OCI-LY7 (cell line): ENCODE data around the gene SLC34A2. TPM values are rescaled to one million over a fixed set of nuclear protein-coding genes. Genes with fewer than 3 reads are reported as not detected.

Experiments
- BruUV-seq: library from RNA; stranded (reverse); fragments of 400-500 nt; replicated peaks from 2 replicates; lab custom pipeline; 2021; lab: Mats Ljungman, UMichigan
- CTCF ChIA-PET: fragments of 300-600 bp; sonication (Branson Sonifier 250); formaldehyde crosslinking; loops from one replicate; lab custom pipeline; 2022; ENCODE audit warnings: antibody characterized with exemption; ENCODE audit not compliant: unreplicated experiment; lab: Charles Lee
- POLR2A ChIA-PET: fragments of 300-600 bp; sonication (Branson Sonifier 250); formaldehyde crosslinking; loops from one replicate; lab custom pipeline; 2022; ENCODE audit warnings: antibody characterized with exemption; lab: Charles Lee
- DNase-seq: peaks from one replicate; pipeline ENCODE4 v3.0.0-alpha.2; 2015; ENCODE audit warnings: low spot score
- H2AFZ ChIP-seq: fragments of 200-600 bp; sonication (generic), shearing (Covaris generic); 2 replicates; pipeline ENCODE4 v1.6.1; 2014; ENCODE audit warnings: mild to moderate bottlenecking, antibody characterized with exemption, low read length, moderate library complexity
- H3K27ac ChIP-seq: fragments of 200-600 bp; sonication (generic); 2 replicates; pipeline ENCODE4 v1.5.1; 2014; ENCODE audit warnings: mixed run types, low read depth, mild to moderate bottlenecking, moderate library complexity, low read length, inconsistent platforms; ENCODE audit not compliant: poor library complexity, severe bottlenecking
- H3K36me3 ChIP-seq: fragments of 200-600 bp; sonication (generic); 2 replicates; pipeline ENCODE4 v1.6.1; 2014; ENCODE audit warnings: mild to moderate bottlenecking, antibody characterized with exemption, low read length, moderate library complexity, mixed read lengths; ENCODE audit not compliant: insufficient read depth
- H3K4me1 ChIP-seq: fragments of 200-600 bp; sonication (generic); 2 replicates; pipeline ENCODE4 v1.5.1; 2014; ENCODE audit warnings: mild to moderate bottlenecking, low read length; ENCODE audit not compliant: insufficient read depth, poor library complexity, severe bottlenecking
- H3K4me2 ChIP-seq: fragments of 200-600 bp; sonication (generic); 2 replicates; pipeline ENCODE4 v1.6.1; 2014; ENCODE audit warnings: mild to moderate bottlenecking, low read length
- H3K4me3 ChIP-seq: fragments of 200-600 bp; sonication (generic); 2 replicates; pipeline ENCODE4 v1.5.1; 2014; ENCODE audit warnings: mild to moderate bottlenecking, low read depth, low read length; ENCODE audit not compliant: poor library complexity, severe bottlenecking
- H3K79me2 ChIP-seq: fragments of 200-600 bp; sonication (generic); 2 replicates; pipeline ENCODE4 v1.6.1; 2016; ENCODE audit warnings: low read depth, mild to moderate bottlenecking, low read length, moderate library complexity, mixed read lengths; ENCODE audit not compliant: insufficient read depth
- H3K9me2 ChIP-seq: fragments of 200-600 bp; sonication (generic); 2 replicates; pipeline ENCODE4 v1.6.1; 2016; ENCODE audit warnings: mild to moderate bottlenecking, low read length, mixed read lengths; ENCODE audit not compliant: insufficient read depth
- H3K9me3 ChIP-seq: fragments of 200-600 bp; sonication (generic); 2 replicates; pipeline ENCODE4 v1.6.1; 2014; ENCODE audit warnings: mild to moderate bottlenecking, mixed run types, low read length, mixed read lengths
- H4K20me1 ChIP-seq: fragments of 200-600 bp; sonication (generic); 2 replicates; pipeline ENCODE4 v1.6.1; 2014; ENCODE audit warnings: mild to moderate bottlenecking, antibody characterized with exemption, low read length, moderate library complexity, mixed read lengths; ENCODE audit not compliant: insufficient read depth
- CTCF ChIP-seq: fragments of 200-600 bp; sonication (generic); conservative IDR thresholded peaks from 2 replicates; pipeline ENCODE4 v1.5.1; 2014; ENCODE audit warnings: mild to moderate bottlenecking, antibody characterized with exemption, low read length, moderate library complexity, mixed read lengths
- EZH2phosphoT487 ChIP-seq: fragments of 200-600 bp; sonication (generic); IDR thresholded peaks from 2 replicates; pipeline ENCODE4 v1.6.1; 2018; ENCODE audit warnings: low read depth, borderline replicate concordance, mild to moderate bottlenecking, mixed run types, antibody characterized with exemption, low read length, moderate library complexity, mixed read lengths
- intact Hi-C: fragments of 100-400 bp; cut with micrococcal nuclease; formaldehyde crosslinking; loops from one replicate; pipeline ENCODE4 v1.10.0; 2022; ENCODE audit not compliant: unreplicated experiment
- total RNA-seq, 2 experiments: library from RNA; depleted of rRNA in 1 of 2; stranded (reverse); fragments of >200 nt in 1 of 2; shearing (Covaris generic) in 1 of 2; gene quantifications; 2 replicates each; pipeline ENCODE4 v1.2.3, GENCODE V29; 2014 to 2022

Gene SLC34A2
- total RNA-seq, 2 experiments from 2014 or later = not detected

DNA sequence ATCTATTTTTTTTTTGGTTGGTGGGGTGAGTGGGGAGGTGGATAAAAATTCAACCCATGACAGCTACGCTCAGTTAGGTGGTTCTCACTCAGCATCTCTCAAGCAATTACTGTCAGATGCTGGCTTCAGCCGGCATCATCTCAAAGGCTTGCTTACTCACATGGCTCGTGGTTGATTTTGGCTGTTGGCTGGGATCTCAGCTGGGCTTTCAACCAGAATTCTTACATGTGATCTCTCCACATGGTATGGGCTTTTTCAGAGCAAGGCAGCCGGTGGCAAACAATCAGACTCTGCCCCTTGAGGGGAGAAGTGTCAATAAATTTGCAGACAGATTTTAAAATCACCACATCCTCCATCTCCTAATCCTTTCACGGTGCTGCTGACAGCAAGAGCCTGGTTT lies 47.2 kb downstream of the SLC34A2 start:
- Histone ChIP-seq H3K4me1 (no peaks in the 10 kb centered on the region), H3K36me3 (no peaks in the 10 kb centered on the region), H3K9me2 (no peaks in the 10 kb centered on the region), H4K20me1 (no peaks in the 10 kb centered on the region), H3K4me3 (no peak overlapping the region), H2AFZ (no peak overlapping the region), H3K9me3 (no peaks in the 10 kb centered on the region), H3K4me2 (no peak overlapping the region), H3K27ac (no peak overlapping the region), H3K79me2 (no peaks in the 10 kb centered on the region)
- no TSS peak for BruUV-seq
- no peak for DNase-seq
- POLR2A ChIA-PET = interaction anchor here (0.8 kb wide), 1 partner anchor 383 kb away, joined by 3 read pairs; no protein-coding TSS in a partner anchor
- intact Hi-C loops = no loop called here
- no peak for TF ChIP-seq EZH2phosphoT487
- no peak for TF ChIP-seq CTCF
- CTCF ChIA-PET = no interaction called here

- Histone ChIP-seq H3K27ac (no peak overlapping the region), H3K79me2 (no peaks in the 10 kb centered on the region), H4K20me1 (no peaks in the 10 kb centered on the region), H2AFZ (no peak overlapping the region), H3K9me3 (no peaks in the 10 kb centered on the region), H3K4me2 (no peak overlapping the region), H3K4me3 (no peak overlapping the region), H3K9me2 (no peaks in the 10 kb centered on the region), H3K4me1 (no peaks in the 10 kb centered on the region), H3K36me3 (no peaks in the 10 kb centered on the region)
- intact Hi-C loops = no loop called here
- POLR2A ChIA-PET = interaction anchor here (0.7 to 1.0 kb wide), 2 partner anchors 9 to 36 kb away, joined by 3 to 5 read pairs; no protein-coding TSS in a partner anchor
- CTCF ChIA-PET = no interaction called here
- TF ChIP-seq CTCF (no peak), EZH2phosphoT487 (no peak)
- no TSS peak for BruUV-seq
- DNase-seq = no peak
These were observed 48.2 kb downstream of the SLC34A2 start for GRCh38 chr4:25703731-25704388.

GRCh38 chr4:25704516-25704915 lies 48.9 kb downstream of the SLC34A2 start:
- POLR2A ChIA-PET = interaction anchor here (1.0 kb wide), 1 partner anchor 8 kb away, joined by 5 read pairs; no protein-coding TSS in a partner anchor
- no peaks in the 10 kb centered on the region for H3K36me3 ChIP-seq
- H3K4me2 ChIP-seq = no peak overlapping the region
- H3K27ac ChIP-seq = no peak overlapping the region
- no peak overlapping the region for H3K4me3 ChIP-seq
- H2AFZ ChIP-seq = no peak overlapping the region
- no peak for DNase-seq
- H3K9me2 ChIP-seq = no peaks in the 10 kb centered on the region
- TF ChIP-seq CTCF (no peak), EZH2phosphoT487 (no peak)
- CTCF ChIA-PET = no interaction called here
- no peaks in the 10 kb centered on the region for H3K4me1 ChIP-seq
- H3K79me2 ChIP-seq = no peaks in the 10 kb centered on the region
- intact Hi-C loops = no loop called here
- H3K9me3 ChIP-seq = no peaks in the 10 kb centered on the region
- H4K20me1 ChIP-seq = no peaks in the 10 kb centered on the region
- no TSS peak for BruUV-seq
